Measurements from ENCODE around the gene ERC2.

The ERC2 gene

DNA sequence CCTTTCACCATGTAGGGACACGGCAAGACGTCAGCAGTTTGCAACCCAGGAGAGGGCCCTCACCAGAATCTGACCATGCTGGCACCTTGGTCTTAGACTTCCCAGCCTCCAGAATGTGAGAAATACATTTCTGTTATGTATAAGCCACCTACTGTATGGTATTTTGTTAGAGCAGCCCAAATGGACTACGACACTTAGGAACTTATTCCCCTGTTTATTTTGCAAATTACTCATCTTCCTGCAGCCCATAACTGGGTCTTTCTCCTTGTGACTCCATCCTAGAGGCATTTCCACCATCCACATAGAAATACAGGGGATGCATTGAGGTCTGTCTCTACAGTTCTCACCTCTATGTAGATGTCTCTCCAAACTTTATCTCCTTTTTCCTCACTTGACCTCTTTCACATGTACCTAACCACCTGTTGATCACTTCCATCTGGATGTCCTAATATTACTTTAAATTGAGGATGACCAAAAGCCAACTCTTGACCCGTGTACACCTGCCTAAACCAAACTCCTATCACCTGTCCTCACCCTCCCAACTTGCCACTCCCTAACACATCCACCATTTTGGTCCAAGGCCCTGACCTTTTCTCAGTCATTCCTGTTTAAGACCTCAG lies 575.1 kb downstream of the ERC2 start:
- no peak for DNase-seq (ENCODE audit: low read depth in 2 of 2, low spot score in 1 of 2)

- DNase-seq (ENCODE audit: low read depth in 2 of 2, low spot score in 1 of 2): no peak
Observed at GRCh38 chr3:55891106-55891505, 577.2 kb downstream of the ERC2 start.

GRCh38 chr3:55888282-55888885 lies 579.9 kb downstream of the ERC2 start:
- no peak for DNase-seq (ENCODE audit: low read depth in 2 of 2, low spot score in 1 of 2)

- no peak for DNase-seq (ENCODE audit: low read depth in 2 of 2, low spot score in 1 of 2)
Observed at GRCh38 chr3:55885721-55886120, 582.5 kb downstream of the ERC2 start.

DNA sequence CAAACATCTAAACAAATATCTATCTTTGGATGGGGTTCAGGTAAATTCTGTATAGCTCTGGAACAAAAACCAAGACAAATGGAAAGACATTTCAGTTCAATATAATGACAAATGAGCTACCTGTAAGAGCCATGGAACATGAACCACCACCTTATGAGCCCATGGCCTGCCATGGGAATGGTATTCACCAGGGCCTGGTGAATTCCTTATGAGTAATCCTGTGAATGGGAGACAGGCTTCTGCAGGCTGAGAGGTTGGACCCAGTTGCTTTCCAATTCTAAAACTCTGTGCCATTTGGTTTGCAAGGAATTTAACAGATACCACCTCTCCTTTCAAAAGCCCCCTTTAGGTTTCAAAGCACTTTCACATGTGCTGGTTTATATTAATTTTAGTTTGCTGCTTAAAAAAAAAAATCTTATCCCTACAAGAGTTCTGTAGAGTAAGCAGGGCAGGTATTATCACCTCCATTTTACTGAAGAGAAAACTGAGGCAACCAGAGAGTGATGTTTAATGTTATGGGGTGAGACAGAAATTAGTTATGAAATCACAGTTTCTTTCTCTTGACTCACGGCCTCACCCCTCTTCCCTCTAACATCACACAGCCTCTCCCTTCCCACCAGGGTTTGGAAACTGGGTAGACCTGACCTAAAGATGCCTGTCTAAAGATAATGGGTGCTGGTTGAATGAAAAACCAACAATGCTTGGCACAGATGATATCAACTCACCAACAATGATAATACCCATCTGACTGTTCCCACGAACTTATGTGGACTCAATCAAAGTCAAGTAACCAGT lies 583.6 kb downstream of the ERC2 start:
- no peak for DNase-seq (ENCODE audit: low read depth in 2 of 2, low spot score in 1 of 2)

GRCh38 chr3:55884066-55884465 lies 584.2 kb downstream of the ERC2 start:
- DNase-seq (ENCODE audit: low read depth in 2 of 2, low spot score in 1 of 2): no peak

DNA sequence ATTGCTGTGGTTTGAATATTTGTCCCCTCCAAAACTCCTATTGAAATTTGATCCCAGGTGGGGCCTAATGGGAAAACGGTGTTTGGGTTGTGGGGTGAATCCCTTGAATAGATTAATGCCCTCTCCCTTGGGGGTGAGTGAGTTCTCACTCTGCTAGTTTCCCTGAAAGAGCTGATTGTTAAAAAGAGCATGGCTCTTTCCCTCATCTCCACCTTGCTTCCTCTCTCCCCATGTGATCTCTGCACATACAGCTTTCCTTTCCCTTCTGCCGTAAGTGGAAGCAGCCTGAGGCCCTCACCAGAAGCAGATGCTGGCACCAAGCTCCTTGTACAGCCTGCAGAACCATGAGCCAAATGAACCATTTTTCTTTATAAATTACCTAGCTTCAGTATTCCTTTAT lies 586.3 kb downstream of the ERC2 start:
- DNase-seq (ENCODE audit: low read depth in 2 of 2, low spot score in 1 of 2): no peak

DNA sequence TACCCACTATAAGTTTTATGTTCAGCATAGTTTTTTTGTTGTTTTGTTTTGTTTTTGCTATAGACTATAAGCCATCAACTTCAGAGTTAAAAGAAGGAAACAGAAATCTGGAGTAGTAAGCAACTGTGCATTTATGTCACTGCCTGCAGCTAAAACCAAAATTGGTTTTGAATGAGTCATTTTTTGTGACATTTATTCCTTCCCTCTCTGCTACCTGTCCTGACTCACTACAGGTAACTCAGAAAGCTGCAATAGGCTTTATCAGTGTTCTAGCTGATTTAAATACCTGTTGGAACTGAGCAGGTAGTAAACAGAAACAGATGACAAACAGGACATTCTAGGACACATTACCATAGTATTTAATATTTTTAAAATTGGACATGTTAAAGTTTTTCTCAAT lies 587.9 kb downstream of the ERC2 start:
- DNase-seq (ENCODE audit: low read depth in 2 of 2, low spot score in 1 of 2): no peak

GRCh38 chr3:55879901-55880331 lies 588.4 kb downstream of the ERC2 start:
- no peak for DNase-seq (ENCODE audit: low read depth in 2 of 2, low spot score in 1 of 2)

DNA sequence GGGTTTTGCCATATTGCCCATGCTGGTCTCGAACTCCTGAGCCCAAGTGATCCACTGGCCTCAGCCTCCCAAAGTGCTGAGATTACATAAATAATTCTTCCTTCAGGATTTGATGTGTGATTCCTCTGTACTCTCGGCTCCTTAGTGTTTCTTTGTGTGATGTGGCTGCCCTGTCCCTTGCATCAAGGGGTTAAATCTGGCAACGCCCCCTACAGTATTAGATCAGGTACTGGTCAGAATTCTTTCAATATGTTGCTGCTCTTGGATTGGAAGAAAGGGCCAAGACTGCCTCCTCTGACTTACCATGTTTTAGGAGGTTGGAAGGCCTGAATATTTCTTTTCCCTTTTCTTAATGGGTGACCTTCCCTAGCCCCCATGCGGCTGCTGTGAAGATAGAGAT lies 590.6 kb downstream of the ERC2 start:
- no peak for DNase-seq (ENCODE audit: low read depth in 2 of 2, low spot score in 1 of 2)

DNA sequence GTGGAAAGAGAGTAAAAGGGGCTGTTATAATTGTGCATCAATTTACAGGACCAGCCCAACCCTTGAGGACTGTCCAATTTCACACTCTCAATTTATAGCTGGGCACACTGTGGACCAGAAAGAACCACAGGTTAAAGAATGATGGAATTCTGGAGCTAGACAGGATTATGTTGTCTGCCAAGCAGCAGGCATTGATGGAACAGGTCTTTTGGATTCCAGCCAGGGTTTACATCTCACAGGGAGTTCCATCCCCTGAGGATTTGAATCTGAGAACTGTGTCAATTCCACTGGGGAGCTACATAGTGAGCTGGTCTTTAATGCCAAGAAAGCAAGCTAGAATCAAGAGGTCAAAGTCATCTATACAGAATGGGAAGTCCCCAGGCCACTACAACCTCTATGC lies 591.7 kb downstream of the ERC2 start:
- no peak for DNase-seq (ENCODE audit: low read depth in 2 of 2, low spot score in 1 of 2)

GRCh38 chr3:55875113-55875512 lies 593.2 kb downstream of the ERC2 start:
- no peak for DNase-seq (ENCODE audit: low read depth in 2 of 2, low spot score in 1 of 2)

DNA sequence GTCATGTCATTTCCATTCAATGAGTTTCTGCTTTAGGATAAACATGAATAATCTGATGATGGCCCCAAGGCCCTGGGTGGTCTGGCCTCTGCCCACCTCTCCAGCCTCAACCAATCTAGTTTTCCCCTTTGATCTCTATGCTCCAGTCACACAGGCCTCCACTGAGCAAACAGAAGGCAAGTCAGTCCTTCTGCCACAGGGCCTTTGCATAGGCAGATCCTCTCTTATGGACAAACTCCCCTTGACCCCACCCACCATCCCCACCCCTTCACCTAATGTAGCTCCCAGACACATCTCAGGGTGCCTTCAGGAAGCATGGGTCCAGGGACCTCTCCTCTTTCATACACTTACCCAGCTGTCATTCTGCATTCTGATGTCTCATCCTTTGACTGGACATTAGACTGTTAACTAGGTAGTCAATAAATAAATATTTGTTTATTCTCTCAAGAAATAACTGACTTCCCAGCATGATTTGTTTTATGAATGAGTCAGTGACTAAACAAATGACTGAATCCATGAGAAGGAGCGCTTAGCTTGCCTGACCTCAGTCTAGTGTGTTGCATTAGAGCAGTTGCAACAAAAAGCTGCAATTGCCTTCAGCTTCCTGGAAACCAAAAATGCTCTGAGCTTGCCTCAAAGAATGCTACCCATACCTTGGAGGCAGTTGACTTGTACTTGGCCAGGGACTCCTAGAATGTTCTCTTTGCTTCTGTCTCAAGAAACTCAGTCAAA lies 594.6 kb downstream of the ERC2 start:
- no peak for DNase-seq (ENCODE audit: low read depth in 2 of 2, low spot score in 1 of 2)

- no peak for DNase-seq (ENCODE audit: low read depth in 2 of 2, low spot score in 1 of 2)
Observed at GRCh38 chr3:55870594-55870993, 597.7 kb downstream of the ERC2 start.

GRCh38 chr3:55868347-55868746 lies 599.9 kb downstream of the ERC2 start:
- no peak for DNase-seq (ENCODE audit: low read depth in 2 of 2, low spot score in 1 of 2)

- no peak for DNase-seq (ENCODE audit: low read depth in 2 of 2, low spot score in 1 of 2)
Observed at GRCh38 chr3:55863028-55863427, 605.2 kb downstream of the ERC2 start.

DNA sequence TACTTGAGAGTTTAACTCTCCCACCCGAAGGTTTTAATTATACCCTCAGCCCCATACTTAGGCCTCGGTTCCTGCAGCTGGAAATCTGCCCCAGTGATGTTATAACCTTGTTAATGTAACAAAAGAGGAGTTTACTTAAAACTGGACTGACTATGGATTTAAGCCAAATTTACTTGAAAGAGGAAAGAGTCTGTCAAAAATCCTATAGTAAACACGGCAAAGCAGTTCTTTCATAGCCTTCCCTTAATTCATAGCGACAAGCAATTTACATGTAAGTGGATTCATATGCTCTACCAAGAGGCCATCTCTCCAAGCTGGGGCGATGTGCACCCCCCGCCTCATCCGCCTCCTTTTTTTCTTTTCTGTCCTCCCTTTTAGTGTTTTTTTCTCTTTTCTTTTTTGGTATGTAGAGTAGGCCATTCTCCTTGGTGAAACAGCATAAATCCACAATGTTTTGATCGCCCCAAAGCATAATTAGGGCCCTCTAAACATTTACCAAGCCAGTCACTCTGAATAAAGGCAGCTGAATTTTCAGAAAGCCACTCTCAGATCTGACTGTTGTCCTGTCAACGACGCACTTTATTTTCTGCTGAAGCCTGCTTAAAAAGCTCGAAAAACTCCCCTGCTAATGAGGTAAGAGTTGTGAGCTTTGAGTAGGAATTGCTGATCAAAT lies 608.1 kb downstream of the ERC2 start:
- DNase-seq (ENCODE audit: low read depth in 2 of 2, low spot score in 1 of 2): no peak

DNA sequence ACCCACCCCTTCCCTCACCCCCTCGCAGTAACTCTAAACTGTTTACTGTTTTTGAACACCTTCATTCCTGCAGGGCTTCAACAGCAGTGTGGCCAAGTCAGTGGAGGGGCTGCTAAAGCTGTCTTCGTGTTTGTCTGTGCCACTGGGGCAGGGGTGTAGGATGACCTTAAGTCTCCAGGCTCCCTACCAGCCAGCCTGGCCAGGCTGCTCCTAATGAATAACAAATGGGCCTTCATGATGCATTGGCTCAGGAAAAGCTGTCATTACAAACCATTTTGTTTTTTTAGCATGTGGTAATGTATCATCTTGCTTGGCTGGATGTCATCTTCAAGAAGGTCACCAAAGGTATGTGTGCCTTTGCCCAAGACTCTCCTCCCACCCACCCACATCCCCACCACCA lies 609.0 kb downstream of the ERC2 start:
- DNase-seq (ENCODE audit: low read depth in 2 of 2, low spot score in 1 of 2): no peak

- no peak for DNase-seq (ENCODE audit: low read depth in 2 of 2, low spot score in 1 of 2)
Observed at GRCh38 chr3:55858727-55859126, 609.5 kb downstream of the ERC2 start.

GRCh38 chr3:55858302-55858701 lies 610.0 kb downstream of the ERC2 start:
- no peak for DNase-seq (ENCODE audit: low read depth in 2 of 2, low spot score in 1 of 2)

- DNase-seq (ENCODE audit: low read depth in 2 of 2, low spot score in 1 of 2): no peak
Observed at GRCh38 chr3:55857633-55858032, 610.6 kb downstream of the ERC2 start.

Data from stimulated activated CD8-positive, alpha-beta memory T cell treated with anti-CD3 and anti-CD28 coated beads, Interleukin-4, amount 100 ng/mL, for 4 hours (primary cell).